DMS 273 treated with DMSO at 0.1 percent for 48 hours (cell line): ENCODE data around the gene MKRN1.
"Not testable (repeated sequence)": the region's sequence is repeated elsewhere in the genome, so short reads cannot be mapped to it uniquely, and the experiment has no call there.

Experiments used
- DNase-seq: peaks from one replicate; lab custom pipeline; 2025; lab: John Stamatoyannopoulos, UW

Gene MKRN1, protein sequence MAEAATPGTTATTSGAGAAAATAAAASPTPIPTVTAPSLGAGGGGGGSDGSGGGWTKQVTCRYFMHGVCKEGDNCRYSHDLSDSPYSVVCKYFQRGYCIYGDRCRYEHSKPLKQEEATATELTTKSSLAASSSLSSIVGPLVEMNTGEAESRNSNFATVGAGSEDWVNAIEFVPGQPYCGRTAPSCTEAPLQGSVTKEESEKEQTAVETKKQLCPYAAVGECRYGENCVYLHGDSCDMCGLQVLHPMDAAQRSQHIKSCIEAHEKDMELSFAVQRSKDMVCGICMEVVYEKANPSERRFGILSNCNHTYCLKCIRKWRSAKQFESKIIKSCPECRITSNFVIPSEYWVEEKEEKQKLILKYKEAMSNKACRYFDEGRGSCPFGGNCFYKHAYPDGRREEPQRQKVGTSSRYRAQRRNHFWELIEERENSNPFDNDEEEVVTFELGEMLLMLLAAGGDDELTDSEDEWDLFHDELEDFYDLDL

DNA sequence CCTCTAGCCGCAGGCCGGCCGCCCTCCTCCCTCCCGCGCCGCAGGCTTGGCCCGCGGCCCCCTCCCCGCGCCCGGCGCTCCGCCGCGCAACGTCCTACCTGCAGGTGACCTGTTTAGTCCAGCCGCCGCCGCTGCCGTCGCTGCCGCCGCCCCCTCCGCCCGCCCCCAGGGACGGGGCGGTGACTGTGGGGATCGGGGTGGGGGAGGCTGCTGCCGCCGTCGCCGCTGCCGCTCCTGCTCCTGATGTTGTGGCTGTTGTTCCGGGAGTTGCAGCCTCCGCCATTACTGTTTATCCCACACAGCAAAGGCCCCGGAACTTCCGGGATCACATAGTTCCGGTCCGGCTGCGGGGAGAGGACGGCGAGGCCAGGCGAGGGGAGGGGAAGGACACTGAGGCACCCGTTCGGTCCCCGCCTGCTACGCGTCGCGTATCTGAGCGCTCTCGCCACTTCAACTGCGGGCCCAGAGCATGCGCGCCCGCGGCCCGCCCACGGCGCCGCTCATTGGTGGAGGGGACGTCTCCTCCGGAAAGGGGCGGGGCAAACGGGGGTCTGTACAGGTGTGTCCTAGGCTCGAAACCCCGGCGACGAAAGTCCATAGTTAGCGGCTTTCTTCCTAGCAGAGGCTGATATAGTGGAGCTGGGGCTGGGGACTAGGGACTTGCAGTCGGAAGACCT lies at the start of gene MKRN1:
MKRN1 (minus strand) TSS at position 444 of the 677 bp plus-strand sequence; CDS start at position 283, 161 bp downstream.
- DNase-seq = peak; percentile 95

DNA sequence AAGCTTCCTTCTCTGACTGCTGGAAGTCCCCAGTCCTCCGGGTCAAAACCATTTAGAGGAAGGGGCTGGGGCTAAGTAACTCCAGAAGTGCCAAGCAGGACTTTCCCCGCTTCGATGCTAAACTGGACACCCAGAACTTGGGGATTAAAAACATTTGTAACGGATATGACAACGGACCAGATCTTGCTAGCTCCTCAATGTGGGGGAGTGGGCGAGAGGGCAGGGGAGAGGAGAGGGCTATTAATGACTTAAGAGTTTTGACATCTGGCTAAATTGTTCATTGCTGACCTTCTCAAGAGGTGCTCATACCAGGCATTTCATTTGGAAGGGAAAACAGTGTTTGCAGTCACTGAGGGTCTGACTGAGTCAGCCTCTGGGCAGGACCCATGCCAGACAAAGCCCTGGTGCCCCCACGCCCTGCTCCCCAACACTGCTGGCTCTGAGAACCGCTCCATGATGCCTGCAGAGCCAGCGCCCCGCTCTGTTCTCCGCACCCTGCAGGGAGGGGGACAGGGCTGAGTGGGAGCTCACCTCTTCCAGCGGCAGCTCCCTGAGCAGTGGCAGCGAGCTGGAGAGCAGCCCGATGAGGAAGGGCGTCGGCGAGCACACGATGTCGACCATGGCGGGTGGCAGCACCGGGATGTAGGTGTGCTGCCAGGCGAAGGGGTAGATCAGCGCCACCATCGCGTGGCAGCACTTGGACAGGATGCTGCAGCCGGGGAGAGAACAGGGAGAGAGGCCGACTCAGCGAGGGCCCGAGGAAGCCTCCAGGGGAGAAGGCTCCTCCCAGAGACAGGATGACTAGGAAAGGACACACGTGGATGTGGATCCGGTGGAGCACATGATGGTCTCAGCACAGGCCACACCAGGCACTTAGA lies 47.7 kb upstream of the MKRN1 start:
- no peak for DNase-seq

DNA sequence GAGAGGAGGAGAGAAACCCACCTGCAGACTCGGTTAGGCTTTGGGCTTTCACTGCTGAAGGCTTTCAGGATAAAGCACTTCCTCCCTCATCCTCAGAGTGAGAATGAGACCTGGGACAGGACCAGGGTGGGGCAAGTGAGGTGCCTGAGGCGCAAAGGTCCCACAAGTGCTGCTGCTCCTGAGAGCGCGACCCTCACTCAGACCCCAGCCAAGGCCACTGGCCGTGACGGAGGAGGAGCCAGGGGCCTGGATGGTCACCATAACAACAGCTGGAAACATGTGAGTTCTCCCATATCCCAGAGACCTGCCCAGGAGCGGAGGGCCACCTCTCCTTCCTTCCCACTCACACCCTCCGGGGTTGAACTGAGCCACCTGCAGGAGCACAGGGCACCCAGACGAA lies 46.9 kb upstream of the MKRN1 start:
- no peak for DNase-seq

DNA sequence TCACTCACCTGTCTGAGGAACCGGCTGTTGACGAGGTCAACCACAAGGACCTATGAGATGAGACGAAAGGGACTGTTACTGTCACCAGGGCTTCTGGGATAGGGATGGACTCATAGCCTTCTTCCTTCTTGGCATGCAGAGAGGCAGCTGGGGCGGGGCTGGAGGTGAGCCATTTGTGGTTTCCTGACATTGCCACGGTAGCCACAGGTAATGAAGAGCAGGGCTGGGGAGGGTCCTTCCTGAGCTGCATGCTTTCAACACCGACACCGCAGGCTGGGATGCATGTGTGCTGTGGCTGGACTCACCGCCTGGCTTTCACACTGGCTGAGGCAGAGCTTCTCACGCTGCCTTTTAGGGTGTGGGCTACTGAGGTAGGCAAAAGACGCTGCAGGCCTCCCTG lies 46.4 kb upstream of the MKRN1 start:
- no peak for DNase-seq

DNA sequence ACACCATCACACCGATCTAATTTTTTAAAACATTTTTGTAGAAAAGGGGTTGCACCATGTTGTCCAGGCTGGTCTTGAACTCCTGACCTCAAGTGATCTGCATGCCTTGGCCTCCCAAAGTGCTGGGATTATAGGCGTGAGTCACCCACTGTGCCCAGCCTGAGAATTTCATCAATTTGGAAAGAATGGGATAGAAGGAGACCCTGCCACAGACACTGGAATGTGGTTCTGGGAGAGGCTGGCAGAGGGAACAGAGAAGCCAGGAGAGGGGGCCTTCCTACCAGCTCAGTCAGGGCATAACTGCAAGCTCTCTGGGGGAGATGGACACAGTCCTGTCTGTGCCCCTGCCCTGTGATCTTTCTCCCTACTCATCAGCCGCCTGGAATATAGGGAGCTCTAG lies 42.1 kb upstream of the MKRN1 start:
- DNase-seq = no peak

DNA sequence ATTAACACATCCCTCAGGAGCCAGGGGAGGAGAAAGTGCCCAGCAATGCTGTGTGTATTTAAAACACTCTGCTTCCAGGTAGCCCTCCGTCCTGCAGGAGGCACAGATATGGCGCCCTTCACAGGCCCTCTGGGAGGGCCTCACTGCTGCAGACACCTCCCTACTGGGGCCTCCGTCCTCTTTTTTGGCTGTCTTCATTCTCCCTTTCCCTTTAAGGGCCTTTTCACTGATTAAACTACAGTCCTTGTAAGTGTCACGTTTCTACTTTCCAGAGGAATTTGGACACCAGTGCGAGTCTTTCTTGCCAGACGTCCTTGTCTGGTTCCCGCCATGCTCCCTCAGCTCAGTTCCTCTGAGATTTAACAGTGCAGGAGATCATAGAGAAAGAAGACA lies 39.7 kb upstream of the MKRN1 start:
- no peak for DNase-seq

DNA sequence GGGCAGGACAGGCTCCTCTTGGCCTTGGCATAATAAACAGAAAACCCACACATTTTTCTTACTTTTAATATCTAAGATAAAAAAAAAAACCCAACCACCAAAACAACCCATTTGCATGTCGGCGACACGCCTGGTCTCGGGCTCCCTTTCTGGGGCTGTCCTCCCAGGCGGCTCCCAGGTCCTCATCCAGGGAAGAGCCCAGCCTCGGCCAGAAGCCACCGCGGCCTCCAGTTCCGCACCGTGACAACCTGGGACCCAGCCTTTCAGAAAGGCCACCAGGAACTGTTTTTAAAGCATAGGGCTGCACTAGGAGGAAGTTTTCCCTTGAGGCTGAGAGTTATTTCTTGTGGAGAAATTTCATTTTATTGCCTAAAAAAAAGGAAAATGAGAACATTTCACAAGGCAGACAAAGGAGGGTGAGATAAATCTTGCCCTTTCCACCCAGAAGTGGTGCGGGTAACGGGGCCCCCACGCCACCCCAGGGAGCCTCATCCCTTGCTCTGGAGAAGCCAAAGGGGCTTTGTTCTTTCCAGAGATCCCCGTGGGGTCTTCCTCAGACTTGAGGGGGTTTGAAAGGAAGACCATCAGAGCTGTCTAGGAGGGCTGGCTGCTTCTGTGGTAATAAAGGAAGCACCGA lies 39.2 kb upstream of the MKRN1 start:
- no peak for DNase-seq

DNA sequence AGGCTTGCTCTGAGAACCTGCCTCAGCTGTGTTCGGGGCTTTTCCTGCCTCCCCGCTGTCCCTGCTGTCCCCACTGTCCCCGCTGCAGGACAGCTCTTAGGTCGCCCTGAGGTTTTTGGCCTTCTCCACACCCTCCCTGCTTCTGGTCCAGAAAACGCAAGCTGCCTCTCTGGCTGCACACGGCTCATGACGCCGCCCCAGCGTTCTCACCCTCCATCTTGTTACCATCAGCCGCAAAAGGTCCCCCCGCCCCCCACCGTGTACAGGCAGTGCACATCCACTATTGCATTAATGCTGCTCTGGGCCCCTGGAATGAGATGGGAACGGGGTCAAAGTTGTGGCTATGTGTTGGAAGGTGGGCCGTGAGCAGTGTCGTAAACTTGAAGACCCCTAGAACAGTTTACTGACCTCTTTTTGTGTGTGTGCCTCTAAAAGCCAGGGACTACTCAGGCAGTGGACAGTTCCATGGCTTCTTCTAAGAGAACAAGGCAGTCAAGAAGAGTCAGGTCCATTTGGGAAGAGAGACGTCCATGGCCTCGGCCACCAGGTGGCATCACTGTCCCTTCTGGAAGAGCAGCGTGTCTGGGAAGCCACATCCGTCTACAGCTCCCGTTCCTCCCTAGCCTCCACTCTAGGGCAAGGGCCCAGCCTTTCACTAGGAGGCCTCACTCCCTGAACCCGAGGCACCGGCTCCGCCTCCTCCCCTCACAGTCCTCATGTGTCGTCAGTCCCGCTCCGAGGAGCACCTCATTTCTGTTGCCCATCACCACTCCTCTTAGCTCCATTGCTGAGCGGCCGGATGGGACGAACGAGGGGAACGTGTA lies 38.5 kb upstream of the MKRN1 start:
- peak; percentile 85 for DNase-seq

DNA sequence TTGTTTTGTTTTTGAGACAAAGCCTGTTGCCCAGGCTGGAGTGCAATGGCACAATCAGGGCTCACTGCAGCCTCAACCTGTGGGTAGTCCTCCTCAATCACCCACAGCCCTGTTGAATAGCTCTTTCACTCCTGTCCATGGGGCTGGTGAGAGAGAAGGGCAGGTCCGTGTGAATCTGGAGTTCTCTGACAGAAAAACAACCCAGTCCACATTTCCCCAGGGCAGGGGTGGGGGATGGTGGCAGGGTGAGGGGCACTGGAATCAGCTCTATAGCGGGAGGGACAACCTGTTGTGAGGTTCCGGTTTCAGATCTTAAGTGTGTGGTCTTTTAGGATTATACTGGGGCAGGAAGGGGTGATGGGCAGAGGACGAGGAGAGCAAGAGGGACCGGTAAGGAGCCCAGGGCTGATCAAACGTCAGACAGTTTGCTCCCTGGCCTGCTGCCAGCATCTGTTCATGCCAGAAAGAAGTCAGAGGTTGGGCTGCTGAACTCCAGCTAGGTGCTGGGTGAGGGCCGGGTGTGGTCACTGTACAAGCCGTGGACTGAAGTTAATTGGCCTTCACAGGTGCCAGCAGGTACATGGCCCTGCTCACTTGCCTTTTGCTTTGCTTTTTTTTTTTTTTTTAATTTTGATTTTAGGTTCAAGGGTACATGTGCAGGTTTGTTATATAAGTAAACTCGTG lies 33.2 kb upstream of the MKRN1 start:
- peak; percentile 55 for DNase-seq

DNA sequence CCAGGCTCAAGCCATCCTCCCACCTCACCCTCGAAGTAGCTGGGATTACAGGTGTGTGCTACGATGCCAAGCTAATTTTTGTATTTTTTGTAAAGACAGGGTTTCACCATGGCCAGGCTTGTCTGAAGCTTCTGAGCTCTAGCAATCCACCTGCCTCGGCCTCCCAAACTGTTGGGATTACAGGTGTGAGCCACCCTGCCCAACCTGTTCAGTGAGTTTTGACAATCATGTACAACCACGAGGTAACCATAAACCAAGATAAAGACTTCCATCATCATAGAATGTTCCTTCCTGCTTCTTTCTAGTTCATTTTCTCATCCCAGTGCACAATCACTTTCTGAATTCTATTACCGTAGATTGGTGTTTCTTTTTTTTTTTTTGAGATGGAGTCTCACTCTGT lies 30.5 kb upstream of the MKRN1 start:
- DNase-seq = no peak

DNA sequence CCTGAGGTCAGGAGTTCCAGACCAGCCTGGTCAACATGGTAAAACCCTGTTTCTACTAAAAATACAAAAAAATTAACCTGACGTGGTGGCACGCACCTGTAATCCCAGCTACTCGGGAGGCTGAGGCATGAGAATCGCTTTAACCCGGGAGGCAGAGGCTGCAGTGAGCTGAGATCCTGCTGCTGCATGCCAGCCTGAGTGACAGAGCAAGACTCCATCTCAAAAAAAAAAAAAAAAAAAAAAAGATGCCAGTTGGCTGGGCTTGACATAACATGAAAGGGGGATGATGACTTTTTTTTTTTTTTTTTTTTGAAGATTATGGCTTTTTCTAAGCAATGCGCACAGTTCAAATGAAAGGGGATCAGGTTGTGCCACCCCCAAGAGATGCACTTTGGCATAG lies 28.3 kb upstream of the MKRN1 start:
- peak; percentile 13 for DNase-seq

DNA sequence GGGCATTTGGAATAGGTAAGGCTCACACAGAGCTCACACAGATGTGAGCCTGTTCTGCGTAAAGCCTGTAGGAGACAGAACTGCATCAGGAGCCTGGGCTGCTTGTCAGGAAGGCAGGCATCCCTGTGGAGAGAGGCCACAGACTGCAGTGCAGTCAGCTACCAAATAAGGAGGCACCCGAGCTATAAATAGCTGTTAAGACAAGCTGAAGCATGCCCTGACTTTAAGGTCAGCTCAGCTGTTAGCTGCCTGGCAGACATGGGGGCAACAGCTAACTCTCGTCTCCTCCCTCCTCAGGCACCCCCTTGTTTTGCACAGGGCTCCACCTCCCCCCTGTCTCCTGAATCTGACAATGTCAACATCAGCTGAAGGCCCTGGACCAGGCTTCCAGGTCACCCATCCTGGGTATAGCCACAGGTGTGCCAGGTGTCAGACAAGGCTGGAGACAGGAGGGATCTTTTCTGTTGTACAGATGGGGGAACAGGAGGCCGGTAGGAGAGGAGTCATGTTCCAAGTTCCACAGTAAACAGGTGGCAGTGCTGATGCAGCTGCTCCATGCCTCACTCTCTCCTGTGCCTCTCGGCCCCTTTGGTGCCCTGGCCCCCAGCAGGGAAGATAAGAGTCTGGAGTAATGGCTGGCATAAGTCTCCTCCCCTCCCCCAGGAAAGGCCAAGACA lies 27.6 kb upstream of the MKRN1 start:
- DNase-seq = peak; percentile 99

DNA sequence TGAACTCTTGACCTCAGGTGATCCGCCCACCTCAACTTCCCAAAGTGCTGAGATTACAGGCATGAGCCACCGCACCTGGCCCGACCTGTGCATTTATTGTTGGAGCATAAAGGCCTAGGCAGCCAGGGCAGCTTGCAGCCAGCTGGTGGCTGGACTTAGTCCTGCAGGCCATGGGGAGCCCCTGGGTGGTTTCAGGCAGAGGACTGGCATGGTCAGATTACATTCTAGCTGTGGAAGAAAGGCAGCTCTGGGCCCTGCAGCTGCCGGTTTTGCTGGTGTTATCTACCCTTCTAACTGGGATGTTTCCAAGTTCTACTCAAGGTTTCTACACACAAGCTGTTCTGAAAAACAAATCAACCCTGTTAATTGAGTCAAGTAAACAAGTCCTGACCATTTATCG lies 22.7 kb upstream of the MKRN1 start:
- peak; percentile 97 for DNase-seq

DNA sequence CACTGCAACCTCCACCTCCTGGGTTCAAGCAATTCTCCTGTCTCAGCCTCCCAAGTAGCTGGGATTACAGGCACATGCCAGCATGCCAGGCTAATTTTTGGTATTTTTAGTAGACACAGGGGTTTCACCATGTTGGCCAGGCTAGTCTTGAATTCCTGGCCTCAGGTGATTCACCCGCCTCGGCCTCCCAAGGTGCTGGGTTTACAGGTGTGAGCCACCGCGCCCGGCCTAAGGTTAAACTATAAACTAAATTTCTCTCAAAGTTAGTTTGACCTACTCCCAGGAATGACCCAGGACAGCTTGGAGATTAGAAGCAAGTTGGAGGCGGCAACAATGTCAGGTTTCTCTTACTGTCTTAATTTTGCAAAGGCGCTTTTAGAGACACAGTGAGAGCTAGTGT lies 18.5 kb upstream of the MKRN1 start:
- not testable (repeated sequence) for DNase-seq

DNA sequence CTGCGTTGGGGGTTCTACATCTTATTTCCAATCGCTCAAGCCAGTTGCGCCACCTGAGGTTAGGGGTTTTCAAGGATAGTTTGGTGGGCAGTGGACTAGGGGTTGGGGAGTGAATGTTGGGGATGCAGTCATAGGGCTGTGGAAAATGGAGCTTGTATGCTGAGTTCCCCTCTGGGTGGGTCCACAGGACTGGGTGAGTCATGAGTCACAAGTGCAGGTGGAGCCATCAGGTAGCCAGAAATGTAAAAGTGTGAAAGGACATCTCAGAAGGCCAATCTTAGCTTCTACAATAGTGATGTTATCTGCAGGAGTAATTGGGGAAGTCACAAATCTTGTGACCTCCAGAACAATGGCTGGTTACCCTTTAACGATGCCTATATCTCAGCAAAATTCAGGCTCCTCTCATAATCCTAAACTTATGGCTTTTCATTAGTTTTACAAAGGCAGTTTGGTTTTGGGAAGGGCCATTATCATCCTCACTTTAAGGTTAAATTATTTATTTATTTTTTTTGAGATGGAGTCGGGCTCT lies 18.0 kb upstream of the MKRN1 start:
- DNase-seq = no peak

DNA sequence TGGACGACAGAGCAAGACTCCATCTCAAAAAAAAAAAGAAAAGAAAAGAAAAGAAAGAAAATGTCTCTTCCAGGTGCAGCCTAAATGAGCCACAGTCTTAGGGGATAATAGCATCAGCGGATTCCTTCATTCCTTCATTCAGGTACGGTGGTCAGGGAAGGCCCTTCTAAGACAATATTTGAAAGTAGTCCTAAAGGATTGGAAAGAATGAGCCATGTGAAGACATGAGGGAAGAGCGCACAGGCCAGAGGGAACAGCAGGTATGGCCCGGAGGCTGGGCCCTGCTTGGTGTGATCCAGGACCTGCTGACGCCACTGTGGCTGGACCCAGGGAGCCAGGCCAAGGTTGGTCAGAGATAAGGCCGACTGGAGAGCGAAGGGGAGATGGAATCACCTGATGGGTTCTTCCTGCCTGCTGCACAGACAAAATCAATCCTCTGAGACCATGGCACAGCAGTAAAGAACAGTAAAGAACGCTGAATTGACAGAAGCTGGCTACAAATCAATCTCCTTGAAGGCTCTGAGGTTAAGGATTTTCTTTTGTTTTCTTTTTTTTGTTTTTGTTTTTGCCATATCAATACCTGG lies 16.3 kb upstream of the MKRN1 start:
- no peak for DNase-seq

DNA sequence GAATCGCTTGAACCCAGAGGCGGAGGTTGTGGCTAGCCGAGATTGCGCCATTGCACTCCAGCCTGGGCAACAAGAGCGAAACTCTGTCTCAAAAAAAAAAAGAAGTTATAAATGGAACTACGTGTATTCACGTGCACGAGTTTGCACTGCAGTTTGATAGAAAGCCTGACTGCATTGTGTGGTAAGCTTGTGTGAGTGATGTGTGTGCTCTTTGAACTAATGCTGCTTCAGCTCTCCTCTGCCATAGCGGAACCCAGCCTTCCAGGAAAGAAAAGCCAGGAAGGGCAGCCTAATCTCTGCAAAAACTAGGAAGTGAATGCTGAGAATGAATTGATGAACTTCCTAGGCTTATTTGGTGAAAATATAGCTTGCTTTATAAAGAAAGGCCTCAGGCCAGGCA lies 15.6 kb upstream of the MKRN1 start:
- no peak for DNase-seq

DNA sequence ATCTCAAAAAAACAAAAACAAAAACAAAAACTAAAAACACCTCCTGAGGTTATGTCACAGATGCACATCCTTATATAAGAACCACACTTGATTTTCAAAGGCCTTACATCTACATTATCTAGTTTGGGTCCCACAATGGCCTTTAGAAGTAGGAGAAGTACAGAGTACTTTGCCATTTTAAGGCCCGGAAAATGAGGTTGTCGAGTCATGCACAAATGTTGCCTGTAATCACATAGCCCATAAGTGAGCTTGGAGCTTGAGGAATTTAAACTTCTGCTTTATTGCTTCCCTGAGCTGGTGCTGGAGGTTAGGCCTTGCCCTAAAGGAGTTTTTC lies 9.7 kb upstream of the MKRN1 start:
- DNase-seq = no peak

DNA sequence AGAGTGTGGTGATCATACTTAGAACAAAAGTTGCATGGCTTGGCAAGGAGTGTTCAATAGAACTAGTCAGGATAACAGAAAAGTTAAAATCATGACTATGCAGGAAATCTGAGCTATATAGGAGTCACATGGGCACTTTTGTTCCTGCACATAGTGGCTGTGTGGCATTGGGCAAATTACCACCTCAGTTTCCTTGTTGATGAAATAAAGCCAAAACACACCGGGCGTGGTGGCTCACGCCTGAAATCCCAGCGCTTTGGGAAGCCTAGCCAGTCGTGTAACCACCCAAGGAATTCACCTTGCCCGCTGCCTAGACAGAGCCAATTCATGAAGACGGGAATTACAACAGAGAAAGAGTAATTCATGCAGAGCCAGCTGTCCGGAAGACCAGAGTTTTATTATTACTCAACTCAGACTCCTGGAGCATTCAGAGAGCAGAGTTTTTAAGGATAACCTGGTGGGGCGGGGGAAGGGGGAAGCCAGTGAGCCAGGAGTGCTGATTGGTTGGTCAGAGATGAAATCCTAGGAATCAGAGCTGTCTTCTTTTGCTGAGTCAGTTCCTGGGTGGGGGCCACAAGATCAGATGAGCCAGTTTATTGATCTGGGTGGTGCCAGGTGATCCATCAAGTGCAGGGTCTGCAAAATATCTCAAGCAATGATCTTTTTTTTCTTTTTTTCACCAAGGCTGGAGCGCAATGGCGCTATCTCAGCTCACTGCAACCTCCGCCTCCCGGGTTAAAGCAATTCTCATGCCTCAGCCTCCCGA lies 6.4 kb upstream of the MKRN1 start:
- DNase-seq = no peak
